Ishikawa (cell line): ENCODE measurements around the gene PDE4B.

Experiments
- CEBPB ChIP-seq: IDR thresholded peaks from 2 replicates; pipeline ENCODE4 v1.6.1; 2012
- CREB1 ChIP-seq: IDR thresholded peaks from 2 replicates; pipeline ENCODE4 v1.6.1; 2012; ENCODE audit warnings: low read depth
- EGR1 ChIP-seq: IDR thresholded peaks from 2 replicates; pipeline ENCODE4 v1.6.1; 2012
- EP300 ChIP-seq: IDR thresholded peaks from 2 replicates; pipeline ENCODE4 v1.6.1; 2012; ENCODE audit warnings: borderline replicate concordance
- FOXM1 ChIP-seq: IDR thresholded peaks from 2 replicates; pipeline ENCODE4 v1.6.1; 2012; ENCODE audit warnings: low read depth, borderline replicate concordance
- NFIC ChIP-seq: IDR thresholded peaks from 2 replicates; pipeline ENCODE4 v1.6.1; 2012
- RAD21 ChIP-seq: IDR thresholded peaks from 2 replicates; pipeline ENCODE4 v1.6.1; 2012; ENCODE audit warnings: low read depth
- TAF1 ChIP-seq: IDR thresholded peaks from 2 replicates; pipeline ENCODE4 v1.6.1; 2012; ENCODE audit warnings: low read depth, mild to moderate bottlenecking
- TCF12 ChIP-seq: IDR thresholded peaks from 2 replicates; pipeline ENCODE4 v1.6.1; 2012; ENCODE audit warnings: low read depth
- TEAD4 ChIP-seq: IDR thresholded peaks from 2 replicates; pipeline ENCODE4 v1.6.1; 2012
- YY1 ChIP-seq: IDR thresholded peaks from 2 replicates; pipeline ENCODE4 v1.6.1; 2012; ENCODE audit warnings: low read depth
- ZBTB7A ChIP-seq: IDR thresholded peaks from 2 replicates; pipeline ENCODE4 v1.6.1; 2012; ENCODE audit warnings: low read depth
- TF ChIP-seq, protein P1 (sequence below): IDR thresholded peaks from 2 replicates; pipeline ENCODE4 v1.6.1; 2012; ENCODE audit warnings: low read depth, mild to moderate bottlenecking
- TF ChIP-seq, protein P2 (sequence below): IDR thresholded peaks from 2 replicates; pipeline ENCODE4 v1.6.1; 2012
- TF ChIP-seq, protein P3 (sequence below): IDR thresholded peaks from 2 replicates; pipeline ENCODE4 v1.6.1; 2012

The PDE4B gene

DNA sequence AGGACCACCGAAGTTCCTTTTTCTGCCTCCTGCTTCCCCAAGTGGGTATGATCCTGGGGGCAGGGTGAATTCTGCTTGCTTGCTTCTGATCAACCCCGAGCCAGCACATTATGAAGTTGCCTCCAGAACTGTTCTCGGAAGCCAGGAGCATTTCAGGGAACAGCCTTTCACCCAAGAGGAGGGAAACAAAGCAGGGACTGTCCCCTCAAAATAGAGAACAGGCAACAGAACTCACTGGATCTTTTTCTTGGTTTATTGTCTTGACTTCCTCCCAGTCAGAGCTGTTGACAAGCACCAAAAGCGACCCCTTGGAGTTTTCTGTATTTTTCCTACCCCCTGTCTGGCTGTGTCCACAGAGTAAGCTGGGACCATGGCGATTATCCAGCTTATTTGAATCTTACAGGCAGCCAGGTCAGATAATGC, 482.9 kb downstream of the PDE4B start:
- TF ChIP-seq CREB1 = no peak
- TF ChIP-seq RAD21 = no peak
- TF ChIP-seq, protein P1, sequence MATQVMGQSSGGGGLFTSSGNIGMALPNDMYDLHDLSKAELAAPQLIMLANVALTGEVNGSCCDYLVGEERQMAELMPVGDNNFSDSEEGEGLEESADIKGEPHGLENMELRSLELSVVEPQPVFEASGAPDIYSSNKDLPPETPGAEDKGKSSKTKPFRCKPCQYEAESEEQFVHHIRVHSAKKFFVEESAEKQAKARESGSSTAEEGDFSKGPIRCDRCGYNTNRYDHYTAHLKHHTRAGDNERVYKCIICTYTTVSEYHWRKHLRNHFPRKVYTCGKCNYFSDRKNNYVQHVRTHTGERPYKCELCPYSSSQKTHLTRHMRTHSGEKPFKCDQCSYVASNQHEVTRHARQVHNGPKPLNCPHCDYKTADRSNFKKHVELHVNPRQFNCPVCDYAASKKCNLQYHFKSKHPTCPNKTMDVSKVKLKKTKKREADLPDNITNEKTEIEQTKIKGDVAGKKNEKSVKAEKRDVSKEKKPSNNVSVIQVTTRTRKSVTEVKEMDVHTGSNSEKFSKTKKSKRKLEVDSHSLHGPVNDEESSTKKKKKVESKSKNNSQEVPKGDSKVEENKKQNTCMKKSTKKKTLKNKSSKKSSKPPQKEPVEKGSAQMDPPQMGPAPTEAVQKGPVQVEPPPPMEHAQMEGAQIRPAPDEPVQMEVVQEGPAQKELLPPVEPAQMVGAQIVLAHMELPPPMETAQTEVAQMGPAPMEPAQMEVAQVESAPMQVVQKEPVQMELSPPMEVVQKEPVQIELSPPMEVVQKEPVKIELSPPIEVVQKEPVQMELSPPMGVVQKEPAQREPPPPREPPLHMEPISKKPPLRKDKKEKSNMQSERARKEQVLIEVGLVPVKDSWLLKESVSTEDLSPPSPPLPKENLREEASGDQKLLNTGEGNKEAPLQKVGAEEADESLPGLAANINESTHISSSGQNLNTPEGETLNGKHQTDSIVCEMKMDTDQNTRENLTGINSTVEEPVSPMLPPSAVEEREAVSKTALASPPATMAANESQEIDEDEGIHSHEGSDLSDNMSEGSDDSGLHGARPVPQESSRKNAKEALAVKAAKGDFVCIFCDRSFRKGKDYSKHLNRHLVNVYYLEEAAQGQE = no peak

DNA sequence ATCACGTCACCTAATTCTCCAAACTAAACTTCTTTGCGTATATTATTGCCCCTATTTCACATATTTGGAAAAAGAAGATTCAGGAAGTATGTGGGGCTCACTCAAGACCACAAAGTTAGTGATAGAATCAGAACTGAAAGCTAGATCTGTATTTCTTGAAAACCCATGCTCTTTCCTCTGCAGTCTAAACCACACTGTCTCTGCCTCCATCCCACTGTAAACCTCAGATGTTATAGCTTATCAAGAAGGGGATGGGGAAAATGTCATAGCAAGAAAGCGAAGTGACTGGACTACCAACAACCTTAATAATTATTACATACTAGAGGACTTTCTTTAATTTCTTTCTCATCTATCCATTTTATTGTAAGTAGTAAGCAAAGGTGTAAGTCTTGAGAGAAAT, 483.5 kb downstream of the PDE4B start:
- TF ChIP-seq TAF1 (no peak), TEAD4 (no peak), FOXM1 (no peak), TCF12 (no peak), EGR1 (no peak), CREB1 (no peak), EP300 (no peak), ZBTB7A (no peak), CEBPB (no peak), NFIC (no peak), YY1 (no peak)
- TF ChIP-seq, protein P2, sequence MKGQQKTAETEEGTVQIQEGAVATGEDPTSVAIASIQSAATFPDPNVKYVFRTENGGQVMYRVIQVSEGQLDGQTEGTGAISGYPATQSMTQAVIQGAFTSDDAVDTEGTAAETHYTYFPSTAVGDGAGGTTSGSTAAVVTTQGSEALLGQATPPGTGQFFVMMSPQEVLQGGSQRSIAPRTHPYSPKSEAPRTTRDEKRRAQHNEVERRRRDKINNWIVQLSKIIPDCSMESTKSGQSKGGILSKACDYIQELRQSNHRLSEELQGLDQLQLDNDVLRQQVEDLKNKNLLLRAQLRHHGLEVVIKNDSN = no peak
- TF ChIP-seq, protein P3, sequence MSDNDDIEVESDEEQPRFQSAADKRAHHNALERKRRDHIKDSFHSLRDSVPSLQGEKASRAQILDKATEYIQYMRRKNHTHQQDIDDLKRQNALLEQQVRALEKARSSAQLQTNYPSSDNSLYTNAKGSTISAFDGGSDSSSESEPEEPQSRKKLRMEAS = no peak
- TF ChIP-seq, protein P1 = no peak

DNA sequence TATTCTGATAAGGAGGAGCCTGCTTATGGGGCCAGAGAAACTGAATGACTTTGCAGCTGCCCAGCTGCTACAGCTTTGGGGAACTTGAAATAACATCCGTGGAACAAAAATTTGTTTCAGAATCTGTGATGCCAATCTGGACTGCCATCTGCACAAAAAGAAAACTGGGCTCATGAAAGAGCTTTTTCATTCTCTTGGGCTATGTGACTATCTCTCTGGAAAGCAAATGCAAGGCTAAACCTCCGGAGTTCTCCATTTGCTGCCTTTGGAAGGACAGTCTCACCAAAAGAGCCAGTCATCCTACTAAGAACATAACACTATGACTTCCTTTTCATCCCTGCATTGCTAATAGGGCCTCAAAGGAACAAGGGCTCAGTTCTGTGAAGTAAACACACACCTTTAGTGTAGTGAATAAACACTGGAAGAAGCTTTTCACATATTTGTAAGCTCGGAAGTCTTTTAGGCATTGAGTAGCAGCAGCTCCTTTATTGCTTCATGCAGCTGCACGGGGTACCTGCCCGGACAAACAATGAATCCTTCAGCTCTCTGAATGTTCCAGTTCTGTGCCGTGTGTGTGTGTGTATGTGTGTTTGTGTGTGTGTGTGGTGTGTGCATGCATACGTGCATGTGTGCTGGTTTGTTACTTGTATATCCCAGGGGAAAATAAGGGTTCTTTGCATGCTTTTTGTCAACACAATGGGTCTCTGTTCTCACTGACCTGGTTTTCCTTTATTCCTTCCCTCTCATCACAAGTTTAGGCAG, 485.7 kb downstream of the PDE4B start:
- TF ChIP-seq NFIC = no peak
- TF ChIP-seq EGR1 = no peak
- TF ChIP-seq CREB1 = no peak
- no peak for TF ChIP-seq YY1
- TF ChIP-seq, protein P2 = no peak
- no peak for TF ChIP-seq TEAD4
- no peak for TF ChIP-seq EP300
- no peak for TF ChIP-seq TAF1
- no peak for TF ChIP-seq ZBTB7A
- no peak for TF ChIP-seq TCF12
- TF ChIP-seq CEBPB = no peak
- no peak for TF ChIP-seq FOXM1
- TF ChIP-seq, protein P1 = no peak

DNA sequence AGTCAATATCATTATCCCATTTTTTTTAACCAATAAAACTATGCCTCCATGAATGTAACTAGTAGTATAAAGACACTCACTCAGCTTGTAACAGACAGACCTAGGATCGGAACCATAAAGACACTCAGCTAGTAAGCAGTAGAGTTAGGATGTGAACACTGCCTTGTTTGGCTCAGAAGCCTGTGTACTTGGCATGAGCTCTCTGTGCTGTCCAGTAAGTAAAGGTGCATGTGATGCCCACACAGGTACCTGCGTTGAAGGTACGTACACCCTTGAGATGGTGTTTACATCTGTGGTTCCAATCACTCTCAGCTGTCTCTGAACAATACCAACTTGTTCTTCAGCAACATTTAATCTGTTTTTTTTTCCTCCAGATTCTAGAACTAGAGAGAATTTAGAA, 489.1 kb downstream of the PDE4B start:
- TF ChIP-seq NFIC = no peak
- TF ChIP-seq EP300 = no peak
- TF ChIP-seq, protein P1 = no peak
- TF ChIP-seq EGR1 = no peak
- TF ChIP-seq, protein P3 = no peak
- TF ChIP-seq TEAD4 = no peak
- no peak for TF ChIP-seq ZBTB7A
- TF ChIP-seq FOXM1 = no peak
- no peak for TF ChIP-seq TCF12
- TF ChIP-seq CREB1 = no peak
- TF ChIP-seq RAD21 = no peak
